ENCODE results near the gene DENND4B. TPM values are rescaled to one million over a fixed set of nuclear protein-coding genes. Genes with fewer than 3 reads are reported as not detected.
A peak's percentile ranks its signal among the peaks of the same experiment; 100 is the strongest.
"Not testable (repeated sequence)": the region's sequence is repeated elsewhere in the genome, so short reads cannot be mapped to it uniquely, and the experiment has no call there.

DENND4B gene
- polyA plus RNA-seq, 6 donors from 2014 or later: 6.5 to 52.8 (median 29.7) TPM

GRCh38 chr1:153981735-153982134 is 35.2 kb upstream of the DENND4B start:
- H3K36me3 Mint-ChIP-seq; H3K9me3 Mint-ChIP-seq; H3K27me3 Mint-ChIP-seq; DNase-seq; ATAC-seq (ENCODE audit: low read depth in 2 of 2); H3K4me3 Mint-ChIP-seq: not testable (repeated sequence)
- Mint-ChIP-seq H3K27ac (peak overlapping the region in 1 of 6 donors; percentile 41), H3K4me1 (peaks cover 25 to 35% (median 30%) of the 10 kb centered on the region in 3 donors)

- H3K4me3 Mint-ChIP-seq: peak overlapping the region in 6 of 8 donors; percentile 25 to 98 (median 80)
- not testable (repeated sequence) for ATAC-seq (ENCODE audit: low read depth in 2 of 2); H3K27me3 Mint-ChIP-seq; H3K36me3 Mint-ChIP-seq; H3K27ac Mint-ChIP-seq; DNase-seq; H3K9me3 Mint-ChIP-seq
- H3K4me1 Mint-ChIP-seq: peaks cover 19 to 34% (median 25%) of the 10 kb centered on the region in 3 donors
Measured at GRCh38 chr1:153979091-153979490, 32.6 kb upstream of the DENND4B start.

GRCh38 chr1:153978274-153978909 is 31.9 kb upstream of the DENND4B start:
- peak overlapping the region in 5 of 6 donors; percentile 90 to 95 (median 91) for H3K27ac Mint-ChIP-seq
- no peak for ATAC-seq (ENCODE audit: low read depth in 2 of 2)
- no peak for DNase-seq
- peaks cover 4 to 7% of the 10 kb centered on the region in 2 donors for H3K36me3 Mint-ChIP-seq
- H3K4me1 Mint-ChIP-seq: peaks cover 21 to 34% (median 30%) of the 10 kb centered on the region in 3 donors
- H3K9me3 Mint-ChIP-seq: no peaks in the 10 kb centered on the region
- peak overlapping the region; percentile 91 to 99 (median 97) for H3K4me3 Mint-ChIP-seq
- no peaks in the 10 kb centered on the region for H3K27me3 Mint-ChIP-seq

- Mint-ChIP-seq H3K27ac (peak within 1 kb of the TSS; percentile 90 to 96 (median 92)), H3K36me3 (peaks cover 4 to 7% of the 10 kb centered on the region in 2 donors), H3K4me3 (peak within 1 kb of the TSS; percentile 91 to 99 (median 97)), H3K9me3 (no peaks in the 10 kb centered on the region), H3K27me3 (no peaks in the 10 kb centered on the region), H3K4me1 (peaks cover 23 to 39% (median 36%) of the 10 kb centered on the region in 3 donors)
- ATAC-seq (ENCODE audit: low read depth in 2 of 2) (peak; percentile 98), DNase-seq (peak; percentile 76)
Measured at GRCh38 chr1:153977250-153978240, 31.0 kb upstream of the DENND4B start, which contains the start of gene JTB. JTB (minus strand) TSS chr1:153977674; CDS start chr1:153977252, 422 bp downstream.

GRCh38 chr1:153976819-153977249 is 30.3 kb upstream of the DENND4B start:
- peaks cover 4 to 7% of the 10 kb centered on the region in 2 donors for H3K36me3 Mint-ChIP-seq

GRCh38 chr1:153973525-153973924 is 27.0 kb upstream of the DENND4B start:
- H3K4me3 Mint-ChIP-seq: peak overlapping the region in 1 of 8 donors; percentile 79
- H3K9me3 Mint-ChIP-seq: no peaks in the 10 kb centered on the region
- ATAC-seq (ENCODE audit: low read depth in 2 of 2) (no peak), DNase-seq (no peak)
- H3K36me3 Mint-ChIP-seq: peaks cover 4 to 7% of the 10 kb centered on the region in 2 donors
- H3K27ac Mint-ChIP-seq: peak overlapping the region in 3 of 6 donors; percentile 51 to 94 (median 52)
- H3K4me1 Mint-ChIP-seq: peaks cover 30 to 51% (median 50%) of the 10 kb centered on the region in 3 donors
- no peaks in the 10 kb centered on the region for H3K27me3 Mint-ChIP-seq

More at GRCh38 chr1:153976819-153977249, 30.3 kb upstream of the DENND4B start:
- peak overlapping the region; percentile 91 to 99 (median 97) for H3K4me3 Mint-ChIP-seq
- DNase-seq (no peak), ATAC-seq (ENCODE audit: low read depth in 2 of 2) (no peak)
- no peaks in the 10 kb centered on the region for H3K9me3 Mint-ChIP-seq
- peak overlapping the region; percentile 88 to 96 (median 92) for H3K27ac Mint-ChIP-seq
- no peaks in the 10 kb centered on the region for H3K27me3 Mint-ChIP-seq
- H3K4me1 Mint-ChIP-seq: peaks cover 23 to 43% (median 36%) of the 10 kb centered on the region in 3 donors

GRCh38 chr1:153973071-153973470 is 26.6 kb upstream of the DENND4B start:
- Mint-ChIP-seq H3K27ac (peak overlapping the region in 4 of 6 donors; percentile 12 to 83 (median 61)), H3K4me1 (peaks cover 33 to 54% (median 51%) of the 10 kb centered on the region in 3 donors), H3K36me3 (peaks cover 4 to 7% of the 10 kb centered on the region in 2 donors), H3K4me3 (peak overlapping the region in 2 of 8 donors; percentile 30 to 79), H3K27me3 (no peaks in the 10 kb centered on the region), H3K9me3 (no peaks in the 10 kb centered on the region)
- ATAC-seq (ENCODE audit: low read depth in 2 of 2) (no peak), DNase-seq (no peak)

- no peak for ATAC-seq (ENCODE audit: low read depth in 2 of 2)
- peaks cover under 1 to 4% of the 10 kb centered on the region in 2 donors for H3K36me3 Mint-ChIP-seq
- H3K27ac Mint-ChIP-seq: peak overlapping the region in 1 of 6 donors; percentile 15
- H3K4me3 Mint-ChIP-seq: peak overlapping the region in 2 of 8 donors; percentile 34 to 46
- H3K27me3 Mint-ChIP-seq: no peaks in the 10 kb centered on the region
- H3K4me1 Mint-ChIP-seq: peaks cover 33 to 60% (median 53%) of the 10 kb centered on the region in 3 donors
- no peak for DNase-seq
- no peaks in the 10 kb centered on the region for H3K9me3 Mint-ChIP-seq
Measured at GRCh38 chr1:153970346-153970745, 23.8 kb upstream of the DENND4B start.

- H3K36me3 Mint-ChIP-seq: no peaks in the 10 kb centered on the region
- peak overlapping the region in 4 of 6 donors; percentile 37 to 97 (median 90) for H3K27ac Mint-ChIP-seq
- H3K4me1 Mint-ChIP-seq: peaks cover 34 to 66% (median 59%) of the 10 kb centered on the region in 3 donors
- no peaks in the 10 kb centered on the region for H3K27me3 Mint-ChIP-seq
- ATAC-seq (ENCODE audit: low read depth in 2 of 2) (no peak), DNase-seq (no peak)
- no peaks in the 10 kb centered on the region for H3K9me3 Mint-ChIP-seq
- peak overlapping the region; percentile 36 to 100 (median 98) for H3K4me3 Mint-ChIP-seq
Measured at GRCh38 chr1:153968972-153969371, 22.5 kb upstream of the DENND4B start.

- Mint-ChIP-seq H3K9me3 (no peaks in the 10 kb centered on the region), H3K36me3 (no peaks in the 10 kb centered on the region), H3K27me3 (no peaks in the 10 kb centered on the region), H3K4me3 (peak overlapping the region; percentile 92 to 100 (median 98)), H3K27ac (peak overlapping the region in 4 of 6 donors; percentile 29 to 100 (median 96)), H3K4me1 (peaks cover 37 to 66% (median 64%) of the 10 kb centered on the region in 3 donors)
- DNase-seq (no peak), ATAC-seq (ENCODE audit: low read depth in 2 of 2) (no peak)
Measured at GRCh38 chr1:153968408-153968807, 21.9 kb upstream of the DENND4B start.

GRCh38 chr1:153968000-153968363 is 21.5 kb upstream of the DENND4B start:
- Mint-ChIP-seq H3K36me3 (no peaks in the 10 kb centered on the region), H3K4me1 (peaks cover 36 to 66% (median 64%) of the 10 kb centered on the region in 3 donors), H3K9me3 (no peaks in the 10 kb centered on the region), H3K4me3 (peak overlapping the region; percentile 92 to 100 (median 98)), H3K27ac (peak overlapping the region; percentile 94 to 100 (median 98)), H3K27me3 (no peaks in the 10 kb centered on the region)
- no peak for ATAC-seq (ENCODE audit: low read depth in 2 of 2)
- DNase-seq: no peak

- H3K4me1 Mint-ChIP-seq: peaks cover 42 to 71% (median 64%) of the 10 kb centered on the region in 3 donors
- ATAC-seq (ENCODE audit: low read depth in 2 of 2): peak; percentile 85 to 87
Measured at GRCh38 chr1:153967107-153967999, 20.8 kb upstream of the DENND4B start, which contains the start of gene CREB3L4. CREB3L4 (plus strand) TSS chr1:153967902; CDS start chr1:153968526, 624 bp downstream.

More at GRCh38 chr1:153967107-153967999, 20.8 kb upstream of the DENND4B start, which contains the start of gene CREB3L4:
- no peaks in the 10 kb centered on the region for H3K36me3 Mint-ChIP-seq
- H3K27me3 Mint-ChIP-seq: no peaks in the 10 kb centered on the region
- DNase-seq: peak; percentile 91
- H3K27ac Mint-ChIP-seq: peak within 1 kb of the TSS; percentile 94 to 100 (median 98)
- H3K9me3 Mint-ChIP-seq: no peaks in the 10 kb centered on the region
- peak within 1 kb of the TSS; percentile 92 to 100 (median 98) for H3K4me3 Mint-ChIP-seq
